ENCODE data around the gene CTDSPL. TPM values are rescaled to one million over a fixed set of nuclear protein-coding genes. Genes with fewer than 3 reads are reported as not detected.
A peak's percentile ranks its signal among the peaks of the same experiment; 100 is the strongest.

CTDSPL gene
- total RNA-seq, 2 donors from 2014 or later = 75.5 to 80.0 TPM

- DNase-seq (peak; percentile 90 to 93), ATAC-seq (peak; percentile 50)
- intact Hi-C loops (cut with DNase I, micrococcal nuclease) = no loop called here
Measured at GRCh38 chr3:37990527-37990926, 128.8 kb downstream of the CTDSPL start, which contains the start of gene VILL. TSS of gene VILL (plus strand) at chr3:37990786. CDS start at chr3:37993673, 2,887 bp downstream.

GRCh38 chr3:37991109-37991508 lies 129.4 kb downstream of the CTDSPL start:
- no peak for DNase-seq
- intact Hi-C loops (cut with DNase I, micrococcal nuclease) = no loop called here
- peak; percentile 30 for ATAC-seq

GRCh38 chr3:37991823-37992222 lies 130.1 kb downstream of the CTDSPL start:
- DNase-seq (no peak), ATAC-seq (no peak)
- intact Hi-C loops (cut with DNase I, micrococcal nuclease) = no loop called here

- intact Hi-C loops (cut with DNase I, micrococcal nuclease) = no loop called here
- ATAC-seq = peak; percentile 62
- DNase-seq = peak; percentile 68 to 87
Measured at GRCh38 chr3:37992271-37993066, 130.8 kb downstream of the CTDSPL start.

GRCh38 chr3:37993067-37993455 lies 131.4 kb downstream of the CTDSPL start:
- intact Hi-C loops (cut with DNase I, micrococcal nuclease) = no loop called here
- no peak for DNase-seq
- no peak for ATAC-seq

GRCh38 chr3:37993460-37993819 lies 131.8 kb downstream of the CTDSPL start:
- no peak for DNase-seq
- intact Hi-C loops (cut with DNase I, micrococcal nuclease) = no loop called here
- no peak for ATAC-seq

- DNase-seq (peak; percentile 80 to 85), ATAC-seq (peak; percentile 1)
- intact Hi-C loops (cut with DNase I, micrococcal nuclease) = no loop called here
Measured at GRCh38 chr3:37993820-37994638, 132.3 kb downstream of the CTDSPL start.

- intact Hi-C loops (cut with DNase I, micrococcal nuclease) = no loop called here
- ATAC-seq (no peak), DNase-seq (no peak)
Measured at GRCh38 chr3:37994639-37994972, 132.9 kb downstream of the CTDSPL start.

- no peak for ATAC-seq
- DNase-seq = peak in 1 of 2 donors; percentile 7
- intact Hi-C loops (cut with DNase I, micrococcal nuclease) = no loop called here
Measured at GRCh38 chr3:37995652-37996641, 134.3 kb downstream of the CTDSPL start.

- DNase-seq = peak; percentile 80 to 89
- peak; percentile 32 for ATAC-seq
- intact Hi-C loops (cut with DNase I, micrococcal nuclease) = no loop called here
Measured at GRCh38 chr3:37996785-37997301, 135.2 kb downstream of the CTDSPL start.

- intact Hi-C loops (cut with DNase I, micrococcal nuclease) = no loop called here
- DNase-seq = peak; percentile 21 to 36
- no peak for ATAC-seq
Measured at GRCh38 chr3:37997342-37997741, 135.7 kb downstream of the CTDSPL start.

- ATAC-seq = no peak
- DNase-seq = peak; percentile 50 to 52
- intact Hi-C loops (cut with DNase I, micrococcal nuclease) = no loop called here
Measured at GRCh38 chr3:37997791-37998370, 136.2 kb downstream of the CTDSPL start.

- peak; percentile 5 to 25 for DNase-seq
Measured at GRCh38 chr3:37999836-38000235, 138.2 kb downstream of the CTDSPL start.

GRCh38 chr3:38000242-38000916 lies 138.7 kb downstream of the CTDSPL start:
- ATAC-seq (no peak), DNase-seq (peak; percentile 10 to 17)
- intact Hi-C loops (cut with DNase I, micrococcal nuclease) = no loop called here

More at GRCh38 chr3:37999836-38000235, 138.2 kb downstream of the CTDSPL start:
- intact Hi-C loops (cut with DNase I, micrococcal nuclease) = no loop called here
- no peak for ATAC-seq

GRCh38 chr3:38000965-38001455 lies 139.3 kb downstream of the CTDSPL start:
- peak; percentile 6 to 28 for DNase-seq
- no peak for ATAC-seq
- intact Hi-C loops (cut with DNase I, micrococcal nuclease) = no loop called here

GRCh38 chr3:38001456-38002081 lies 139.9 kb downstream of the CTDSPL start:
- intact Hi-C loops (cut with DNase I, micrococcal nuclease) = no loop called here
- DNase-seq (peak; percentile 23 to 62), ATAC-seq (no peak)

- intact Hi-C loops (cut with DNase I, micrococcal nuclease) = no loop called here
- ATAC-seq = no peak
Measured at GRCh38 chr3:38002291-38002876, 140.7 kb downstream of the CTDSPL start.

More at GRCh38 chr3:38002291-38002876, 140.7 kb downstream of the CTDSPL start:
- peak; percentile 5 to 25 for DNase-seq

All from left colon (tissue), 2 donors.